ENCODE data around the gene GPC6.

DNA sequence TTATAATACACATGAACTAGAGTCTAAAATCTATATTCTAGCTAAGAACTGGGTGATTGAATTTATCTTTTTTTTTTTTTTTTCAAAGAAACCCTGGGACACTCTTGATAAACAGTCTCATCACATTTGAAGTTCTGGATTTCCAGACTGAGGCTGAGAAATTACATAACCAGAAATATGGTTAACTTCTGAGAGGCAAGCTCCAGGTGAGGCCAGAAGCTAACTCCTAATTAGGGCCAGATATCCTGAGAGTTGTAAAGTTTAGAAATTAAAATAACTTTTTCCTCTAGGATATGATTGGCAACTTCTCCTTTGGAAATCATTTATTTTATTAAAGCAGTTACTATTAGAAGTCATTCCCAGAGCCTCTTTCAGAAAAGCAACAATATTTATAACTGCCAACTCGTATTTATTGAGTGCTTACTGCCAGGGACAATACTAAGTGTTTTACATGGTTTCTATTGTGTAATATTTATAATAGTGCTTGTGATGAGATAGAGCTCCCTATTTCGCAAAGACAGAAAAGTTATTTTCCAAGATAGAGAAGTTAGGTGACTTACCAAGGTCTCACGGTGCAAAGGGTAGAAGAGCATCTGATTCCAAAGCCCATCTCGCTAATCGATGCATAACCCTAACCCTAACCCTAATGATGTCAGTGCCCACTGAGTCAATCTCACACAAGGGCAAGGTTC lies 1065.2 kb downstream of the GPC6 start:
- TF ChIP-seq, protein P1, sequence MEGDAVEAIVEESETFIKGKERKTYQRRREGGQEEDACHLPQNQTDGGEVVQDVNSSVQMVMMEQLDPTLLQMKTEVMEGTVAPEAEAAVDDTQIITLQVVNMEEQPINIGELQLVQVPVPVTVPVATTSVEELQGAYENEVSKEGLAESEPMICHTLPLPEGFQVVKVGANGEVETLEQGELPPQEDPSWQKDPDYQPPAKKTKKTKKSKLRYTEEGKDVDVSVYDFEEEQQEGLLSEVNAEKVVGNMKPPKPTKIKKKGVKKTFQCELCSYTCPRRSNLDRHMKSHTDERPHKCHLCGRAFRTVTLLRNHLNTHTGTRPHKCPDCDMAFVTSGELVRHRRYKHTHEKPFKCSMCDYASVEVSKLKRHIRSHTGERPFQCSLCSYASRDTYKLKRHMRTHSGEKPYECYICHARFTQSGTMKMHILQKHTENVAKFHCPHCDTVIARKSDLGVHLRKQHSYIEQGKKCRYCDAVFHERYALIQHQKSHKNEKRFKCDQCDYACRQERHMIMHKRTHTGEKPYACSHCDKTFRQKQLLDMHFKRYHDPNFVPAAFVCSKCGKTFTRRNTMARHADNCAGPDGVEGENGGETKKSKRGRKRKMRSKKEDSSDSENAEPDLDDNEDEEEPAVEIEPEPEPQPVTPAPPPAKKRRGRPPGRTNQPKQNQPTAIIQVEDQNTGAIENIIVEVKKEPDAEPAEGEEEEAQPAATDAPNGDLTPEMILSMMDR (IDR thresholded peaks at IDR 0.05), result no peak
- TF ChIP-seq POLR2A (IDR thresholded peaks at IDR 0.05), result no peak
- TF ChIP-seq EP300 (IDR thresholded peaks at IDR 0.05), result no peak
